Lower lobe of right lung (tissue), 2 donors: ENCODE results near the gene H6PD. TPM values are rescaled to one million over a fixed set of nuclear protein-coding genes. Genes with fewer than 3 reads are reported as not detected.
A peak's percentile ranks its signal among the peaks of the same experiment; 100 is the strongest.

Experiments
- ATAC-seq, 2 donors: fragments of 200-7000 bp; cut with Tn5 transposase; one replicate each; pipeline ENCODE4 v1.9.1; 2020 to 2022; ENCODE audit warnings: mild to moderate bottlenecking in 2 of 2, moderate library complexity in 2 of 2
- DNase-seq: peaks from one replicate; pipeline ENCODE4 v3.0.0-alpha.2; 2020
- H3K27ac ChIP-seq: fragments of 200-600 bp; one replicate; pipeline ENCODE4 v1.8.0; 2022
- H3K27me3 ChIP-seq: fragments of 200-600 bp; one replicate; pipeline ENCODE4 v1.8.0; 2022; ENCODE audit warnings: low read depth
- H3K36me3 ChIP-seq: fragments of 200-600 bp; one replicate; pipeline ENCODE4 v1.8.0; 2022; ENCODE audit warnings: mild to moderate bottlenecking
- H3K4me1 ChIP-seq: fragments of 200-600 bp; one replicate; pipeline ENCODE4 v1.8.0; 2022
- H3K4me3 ChIP-seq: fragments of 200-600 bp; one replicate; pipeline ENCODE4 v1.8.0; 2022; ENCODE audit warnings: mild to moderate bottlenecking
- H3K9me3 ChIP-seq: fragments of 200-600 bp; one replicate; pipeline ENCODE4 v1.8.0; 2022
- CTCF ChIP-seq: fragments of 200-600 bp; IDR thresholded peaks from one replicate; pipeline ENCODE4 v1.8.0; 2022; ENCODE audit warnings: antibody characterized with exemption, mild to moderate bottlenecking
- intact Hi-C: fragments of 100-400 bp; cut with DNase I; formaldehyde crosslinking; loops from one replicate; pipeline ENCODE4 v1.11.0; 2022
- total RNA-seq: library from RNA; stranded (reverse); fragmentation: NEBNext Ultra II Directional; extraction: Animal tissue kit (Norgen Biotek cat#: 25700); gene quantifications from one replicate; pipeline ENCODE4 v1.2.1, GENCODE V29; 2021
- donor health status: DM: no; HTN: yes; CAD: no; lungs with severe emphysema.

Gene H6PD
- total RNA-seq, 1 donor from 2014 or later = 40.7 TPM

DNA sequence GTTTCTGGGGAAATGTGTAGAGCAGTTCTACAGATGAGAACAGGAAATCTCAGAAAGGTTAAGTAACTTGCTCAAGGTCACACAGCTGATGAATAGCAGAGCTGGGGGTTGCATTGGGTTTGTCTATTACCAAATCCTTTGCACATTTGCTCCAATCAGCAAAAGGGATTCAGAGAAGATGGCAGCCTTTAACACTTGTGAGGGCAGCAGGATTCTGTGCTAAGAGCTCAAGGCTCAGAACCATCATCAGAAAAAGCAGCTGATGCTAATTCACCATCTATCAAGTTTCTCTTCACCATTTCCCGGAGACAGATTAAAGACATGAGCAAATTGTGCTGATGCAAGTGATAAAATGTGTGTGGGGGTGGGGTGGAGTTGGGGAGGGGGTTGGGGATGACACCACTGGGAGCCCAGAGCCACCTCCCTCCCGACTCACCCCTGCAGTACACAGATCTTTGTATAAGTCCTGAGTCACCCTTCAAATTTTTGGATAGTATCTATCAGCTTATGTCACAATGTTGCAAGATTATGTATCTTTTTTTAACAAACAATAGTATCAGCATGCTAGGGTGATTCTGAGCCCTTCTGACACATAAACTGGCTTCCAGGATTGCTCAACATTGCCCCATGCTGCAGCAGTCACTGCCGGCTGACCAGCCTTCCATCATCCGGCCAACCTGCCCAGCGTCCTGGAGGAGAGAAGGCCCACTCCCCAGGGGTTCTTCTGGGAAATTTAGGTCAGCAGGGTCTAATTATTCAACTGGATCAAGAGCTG lies 55.3 kb downstream of the H6PD start:
- Histone ChIP-seq H3K27me3 (no peaks in the 10 kb centered on the region), H3K4me3 (no peak overlapping the region), H3K9me3 (peaks cover 10% of the 10 kb centered on the region), H3K27ac (peak overlapping the region; percentile 64), H3K4me1 (peaks cover 37% of the 10 kb centered on the region), H3K36me3 (no peaks in the 10 kb centered on the region)
- ATAC-seq = peak; percentile 23 to 27
- DNase-seq = no peak
- no peak for TF ChIP-seq CTCF
- intact Hi-C loops = loop anchor here (5.0 to 10.0 kb wide), 2 partner anchors 165 to 202 kb away; no protein-coding TSS in a partner anchor

GRCh38 chr1:9291914-9292360 lies 57.4 kb downstream of the H6PD start:
- intact Hi-C loops = no loop called here
- Histone ChIP-seq H3K27me3 (no peaks in the 10 kb centered on the region), H3K36me3 (no peaks in the 10 kb centered on the region), H3K4me3 (peak overlapping the region; percentile 88), H3K9me3 (peaks cover 10% of the 10 kb centered on the region), H3K4me1 (peaks cover 46% of the 10 kb centered on the region), H3K27ac (peak overlapping the region; percentile 88)
- DNase-seq (no peak), ATAC-seq (peak; percentile 1 to 3)
- no peak for TF ChIP-seq CTCF

DNA sequence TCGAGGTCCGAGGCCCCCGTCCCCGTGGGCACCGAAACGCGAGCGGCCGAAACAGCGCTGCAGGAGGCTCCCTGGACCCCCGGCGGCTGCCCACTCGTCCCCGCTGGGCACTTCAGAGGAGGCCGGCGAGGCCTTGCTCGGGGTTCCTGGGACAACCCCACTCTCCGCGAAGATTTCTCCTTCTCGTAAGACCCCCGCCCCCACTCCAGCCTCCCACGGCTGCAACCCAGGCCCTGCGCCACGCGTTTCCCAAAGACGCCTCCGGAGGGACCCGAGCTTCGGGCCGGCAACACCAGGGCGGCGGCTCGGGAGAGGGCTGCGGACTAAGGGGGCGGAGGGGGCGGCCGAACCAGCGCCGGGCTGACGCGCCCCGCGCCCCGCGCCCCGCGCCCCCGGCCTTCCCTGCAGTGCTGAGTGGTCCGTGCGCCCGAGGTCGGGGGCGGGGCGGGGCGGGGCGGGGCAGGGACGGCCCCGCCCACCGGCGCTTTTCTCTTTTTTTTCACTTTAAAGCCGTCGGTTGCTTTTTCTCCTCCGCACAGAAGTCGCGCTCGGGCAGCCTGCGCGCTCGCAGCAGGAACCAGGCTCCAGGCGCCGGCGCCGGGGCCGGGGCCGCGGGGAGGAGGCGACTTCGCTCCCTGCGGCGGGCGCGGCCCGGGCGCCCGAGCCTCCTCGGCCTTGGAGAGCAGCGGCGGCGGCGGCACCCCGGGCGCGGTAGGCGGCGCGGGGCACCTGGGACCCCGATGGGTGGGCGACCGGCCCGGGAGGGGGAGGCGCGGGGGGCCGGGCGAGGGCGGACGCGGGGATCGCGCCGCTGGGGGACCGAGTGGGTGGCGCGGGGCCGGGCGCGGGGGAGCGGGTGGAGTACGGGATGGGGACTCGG lies 58.0 kb downstream of the H6PD start, which contains the start of gene SPSB1:
Gene SPSB1, plus strand, starts transcription at position 534 of the 880 bp plus-strand sequence. CDS start 62,998 bp downstream, outside the sequence.
- H3K27me3 ChIP-seq = no peaks in the 10 kb centered on the region
- TF ChIP-seq CTCF = no peak
- peaks cover 46% of the 10 kb centered on the region for H3K4me1 ChIP-seq
- H3K27ac ChIP-seq = peak within 1 kb of the TSS; percentile 88
- peak; percentile 80 for DNase-seq
- intact Hi-C loops = no loop called here
- peak within 1 kb of the TSS; percentile 88 for H3K4me3 ChIP-seq
- no peaks in the 10 kb centered on the region for H3K36me3 ChIP-seq
- H3K9me3 ChIP-seq = peaks cover 10% of the 10 kb centered on the region
- peak; percentile 75 to 76 for ATAC-seq

- peaks cover 8% of the 10 kb centered on the region for H3K9me3 ChIP-seq
- peaks cover 46% of the 10 kb centered on the region for H3K4me1 ChIP-seq
- peak overlapping the region; percentile 88 for H3K4me3 ChIP-seq
- H3K27me3 ChIP-seq = no peaks in the 10 kb centered on the region
- H3K36me3 ChIP-seq = no peaks in the 10 kb centered on the region
- intact Hi-C loops = no loop called here
- H3K27ac ChIP-seq = peak overlapping the region; percentile 88
- TF ChIP-seq CTCF = no peak
- DNase-seq = no peak
- ATAC-seq = peak in 1 of 2 donors; percentile 1
Observed at GRCh38 chr1:9293241-9293532, 58.6 kb downstream of the H6PD start.

DNA sequence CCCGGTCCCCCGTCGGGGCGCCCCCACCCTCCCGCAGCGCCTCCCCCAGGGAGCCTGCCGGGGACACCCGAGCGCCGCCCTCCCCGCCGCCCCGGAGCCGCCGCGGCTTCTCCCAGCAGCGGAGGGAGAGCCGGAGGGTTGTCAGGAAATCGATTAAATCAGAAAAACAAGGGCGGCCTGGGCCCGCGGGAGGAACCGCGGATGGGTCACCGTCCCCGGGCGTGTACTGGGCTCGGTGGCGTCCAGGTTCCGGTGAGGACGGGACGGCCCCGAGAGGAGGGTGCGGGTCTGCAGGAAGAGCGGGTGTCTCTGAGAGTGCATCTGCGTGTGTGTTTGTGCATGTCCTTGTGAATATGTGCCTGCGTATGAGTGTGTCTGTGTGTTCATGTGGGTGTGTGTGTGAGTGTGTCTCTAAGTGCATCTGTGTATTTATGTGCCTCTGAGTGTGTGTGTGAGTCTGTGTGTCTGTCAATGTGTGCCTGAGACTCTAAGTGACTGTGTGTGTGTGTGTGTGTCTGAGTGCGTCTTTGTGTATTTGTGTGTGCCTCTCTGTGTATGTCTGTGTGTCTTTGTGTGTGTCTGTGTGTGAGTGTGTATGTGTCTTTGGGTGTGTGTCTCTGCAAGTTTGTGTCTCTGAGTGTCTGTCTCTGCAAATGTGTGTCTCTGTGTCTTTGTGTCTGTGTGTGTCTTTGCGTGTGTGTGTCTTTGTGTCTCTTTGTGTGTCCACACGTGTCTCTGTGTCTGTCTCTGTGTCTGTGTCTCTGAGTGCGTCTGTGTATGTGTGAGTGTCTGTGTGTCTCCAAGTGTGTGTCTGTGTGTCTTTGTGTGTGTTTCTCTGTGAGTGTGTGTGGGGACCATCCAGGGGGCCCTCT lies 59.2 kb downstream of the H6PD start:
- H3K4me1 ChIP-seq = peaks cover 46% of the 10 kb centered on the region
- H3K9me3 ChIP-seq = peaks cover 2% of the 10 kb centered on the region
- peak overlapping the region; percentile 88 for H3K27ac ChIP-seq
- DNase-seq = no peak
- no peaks in the 10 kb centered on the region for H3K27me3 ChIP-seq
- H3K4me3 ChIP-seq = peak overlapping the region; percentile 88
- peak; percentile 37 to 55 for ATAC-seq
- H3K36me3 ChIP-seq = no peaks in the 10 kb centered on the region
- TF ChIP-seq CTCF = no peak
- intact Hi-C loops = no loop called here
